CD4-positive, alpha-beta T cell treated with Interleukin-1 beta for 1 hour (primary cell): ENCODE results near the gene WWOX.

ENCODE experiments used
- DNase-seq, 2 donors: peaks; one replicate each; pipeline ENCODE4 v3.0.0-alpha.2; 2020 to 2022

WWOX gene

DNA sequence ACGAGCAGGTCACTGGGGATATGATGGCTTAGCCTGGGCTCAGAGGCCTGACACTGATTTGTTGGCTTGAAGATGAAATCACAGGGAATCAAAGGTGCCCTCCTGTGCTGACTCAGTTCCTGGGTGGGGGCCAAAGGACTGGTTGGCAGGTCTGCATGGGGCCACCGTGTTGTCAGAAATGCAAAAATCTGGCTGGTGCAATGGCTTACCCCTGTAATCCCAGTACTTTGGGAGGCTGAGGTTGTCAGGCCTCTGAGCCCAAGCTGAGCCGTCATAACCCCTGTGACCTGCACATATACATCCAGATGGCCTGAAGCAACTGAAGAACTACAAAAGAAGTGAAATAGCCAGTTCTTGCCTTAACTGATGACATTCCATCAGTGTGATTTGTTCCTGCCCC is 314.2 kb downstream of the WWOX start:
- no peak for DNase-seq

DNA sequence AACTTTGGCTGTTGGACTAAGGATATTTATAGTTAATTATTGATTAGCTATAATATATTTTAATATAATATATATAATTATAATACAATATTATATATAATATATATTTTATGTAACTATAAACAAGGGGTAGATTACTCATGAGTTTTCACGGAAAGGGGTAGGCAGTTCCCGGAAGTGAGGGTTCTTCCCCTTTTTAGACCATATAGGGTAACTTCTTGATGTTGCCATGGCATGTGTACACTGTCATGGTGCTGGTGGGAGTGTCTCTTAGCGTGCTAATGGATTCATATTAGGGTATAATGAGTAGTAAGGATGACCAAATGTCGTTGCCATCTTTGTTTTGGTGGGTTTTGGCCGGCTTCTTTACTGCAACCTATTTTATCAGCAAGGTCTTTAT is 315.6 kb downstream of the WWOX start:
- no peak for DNase-seq

DNA sequence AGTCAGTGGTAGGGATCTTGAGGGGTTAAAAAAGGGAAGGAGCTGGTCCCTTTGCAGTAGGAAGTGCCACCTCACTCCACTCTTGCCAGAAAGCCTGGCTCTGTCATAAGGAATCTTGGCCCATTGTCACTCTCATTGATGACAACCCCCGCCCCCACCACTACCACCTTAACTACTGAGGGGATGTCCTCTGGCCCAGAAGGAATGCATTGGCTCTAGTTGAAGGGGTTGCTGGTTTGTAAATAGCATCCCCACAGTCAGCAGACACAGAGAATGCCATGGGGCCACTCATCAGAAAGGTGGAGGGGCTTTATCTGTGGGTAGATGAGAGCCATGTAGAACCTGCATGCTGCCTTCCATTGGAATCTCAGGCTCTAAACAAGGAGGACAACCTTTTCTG is 316.2 kb downstream of the WWOX start:
- DNase-seq: no peak

DNA sequence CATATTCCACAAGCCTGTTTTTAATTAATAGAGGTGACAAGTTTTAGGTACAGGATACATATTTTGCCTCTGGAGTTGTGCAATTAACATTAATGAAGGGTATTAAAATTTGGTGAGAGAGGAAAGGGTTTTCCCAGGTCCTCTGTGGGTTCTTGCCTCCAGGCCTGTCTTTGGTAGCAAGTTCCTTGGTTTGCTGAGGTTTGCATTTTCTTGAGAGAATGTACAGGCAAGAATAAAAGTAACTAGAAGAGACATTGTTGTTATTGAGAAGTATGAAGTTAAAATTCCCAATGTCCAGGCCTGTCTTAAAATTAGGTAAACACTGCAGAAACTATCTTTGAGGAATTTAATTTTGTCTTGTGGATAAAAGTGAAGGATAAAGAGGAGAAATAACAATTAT is 316.9 kb downstream of the WWOX start:
- no peak for DNase-seq

DNA sequence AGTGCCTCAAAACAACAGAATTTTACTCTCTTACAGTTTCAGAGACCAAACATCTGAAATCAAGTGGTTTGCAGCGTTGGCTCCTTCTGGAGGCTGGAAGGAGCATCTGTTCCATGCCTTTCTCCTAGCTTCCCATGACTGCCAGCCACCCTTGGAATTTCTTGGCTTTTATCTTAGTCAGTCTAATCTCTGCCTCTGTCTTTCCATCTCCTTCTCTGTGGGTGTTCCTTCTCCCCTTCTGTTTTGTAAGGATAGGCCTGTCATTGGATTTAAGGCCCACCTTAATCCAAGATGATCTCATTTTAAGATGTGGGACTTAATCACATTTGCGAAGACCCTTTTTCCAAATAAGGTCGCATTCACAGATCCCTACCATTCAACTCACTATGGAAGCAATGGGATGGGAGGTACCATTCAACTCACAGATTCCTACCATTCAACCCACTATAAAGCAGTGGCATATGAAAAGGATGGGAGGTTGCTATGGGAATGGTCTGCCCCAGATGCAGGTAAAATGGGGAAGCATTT is 321.8 kb downstream of the WWOX start:
- no peak for DNase-seq

DNA sequence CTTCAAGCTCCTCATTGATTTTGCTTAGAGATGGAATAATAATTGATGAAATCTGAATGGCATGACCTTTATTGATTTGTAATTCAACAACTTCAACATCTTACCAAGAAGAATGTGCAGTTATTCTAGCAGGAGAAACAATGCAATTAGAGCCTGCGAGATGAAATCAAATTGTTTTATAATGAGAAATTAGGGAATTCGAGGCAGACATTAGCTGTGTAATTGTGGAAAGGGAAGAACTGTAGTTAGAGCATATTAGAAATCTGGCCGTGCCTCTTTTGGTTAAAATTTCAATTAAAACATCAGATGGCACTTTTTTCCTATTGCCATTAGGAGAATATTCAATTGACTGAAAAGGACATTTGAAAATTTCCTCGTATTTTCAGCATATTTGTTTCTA is 325.8 kb downstream of the WWOX start:
- DNase-seq: no peak

DNA sequence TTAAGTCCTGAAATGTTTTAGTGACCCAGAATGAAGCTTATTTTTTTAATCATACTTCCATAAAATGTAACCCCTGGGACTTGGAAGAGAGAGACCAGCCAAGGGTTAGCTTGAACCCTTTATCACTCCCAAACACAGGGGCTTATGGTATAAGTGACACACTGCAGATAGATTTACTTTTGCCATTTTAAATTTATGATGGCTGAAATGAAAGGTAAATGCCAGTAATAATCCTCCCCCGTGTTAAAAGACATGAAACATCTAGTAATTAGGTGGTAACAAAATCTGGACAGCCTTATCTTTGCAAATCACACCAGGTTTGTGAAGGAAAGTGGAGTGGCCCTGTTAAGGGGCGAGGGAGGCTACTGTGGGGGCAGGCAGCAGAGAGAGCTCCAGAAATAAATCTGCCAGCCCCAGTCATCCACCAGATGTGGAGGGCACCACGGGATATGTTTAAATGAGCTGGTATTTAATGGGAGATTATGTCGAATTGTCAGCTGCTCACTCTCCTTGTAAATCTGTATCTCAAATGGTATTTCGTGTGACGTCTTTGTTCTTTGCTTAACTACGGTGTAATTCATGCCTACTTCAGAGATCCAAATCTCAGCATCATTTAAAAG is 326.5 kb downstream of the WWOX start:
- DNase-seq: no peak

DNA sequence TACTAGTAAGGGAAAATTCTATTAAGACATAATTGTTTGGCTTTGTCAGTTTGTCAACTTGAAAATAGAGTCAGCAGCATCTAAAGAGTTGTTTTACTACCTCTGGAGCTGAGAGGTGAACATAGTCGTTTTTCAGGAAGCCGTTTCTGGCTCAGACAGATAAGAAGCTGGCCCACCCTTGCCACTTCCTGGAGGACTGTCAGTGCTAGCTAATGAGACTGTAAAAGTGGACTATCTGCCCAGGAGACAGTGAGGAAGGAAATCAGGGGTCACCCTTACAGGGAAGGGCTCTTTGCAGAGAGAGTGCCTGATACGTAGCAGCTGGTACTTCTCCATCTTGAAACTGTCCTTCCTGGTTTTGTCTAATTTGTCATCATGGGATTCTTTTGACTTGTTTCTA is 328.7 kb downstream of the WWOX start:
- no peak for DNase-seq

DNA sequence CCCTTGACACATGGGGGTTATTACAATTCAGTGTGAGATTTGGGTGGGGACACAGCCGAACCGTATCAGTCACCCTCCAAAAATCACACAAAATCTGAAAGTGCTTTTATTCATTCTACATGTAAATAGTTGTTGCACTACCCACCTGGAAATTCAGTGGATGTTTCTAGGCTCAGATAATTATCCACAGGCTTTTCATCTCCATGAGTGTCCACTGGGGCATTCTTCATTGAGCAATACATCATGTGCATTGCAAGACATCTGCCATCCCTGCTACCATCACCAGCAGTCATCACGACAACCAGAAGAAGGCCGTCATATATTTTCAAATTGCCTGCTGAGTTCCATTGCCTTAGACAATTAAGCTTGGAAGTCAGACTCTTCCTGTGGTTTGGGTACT is 330.8 kb downstream of the WWOX start:
- DNase-seq: no peak

DNA sequence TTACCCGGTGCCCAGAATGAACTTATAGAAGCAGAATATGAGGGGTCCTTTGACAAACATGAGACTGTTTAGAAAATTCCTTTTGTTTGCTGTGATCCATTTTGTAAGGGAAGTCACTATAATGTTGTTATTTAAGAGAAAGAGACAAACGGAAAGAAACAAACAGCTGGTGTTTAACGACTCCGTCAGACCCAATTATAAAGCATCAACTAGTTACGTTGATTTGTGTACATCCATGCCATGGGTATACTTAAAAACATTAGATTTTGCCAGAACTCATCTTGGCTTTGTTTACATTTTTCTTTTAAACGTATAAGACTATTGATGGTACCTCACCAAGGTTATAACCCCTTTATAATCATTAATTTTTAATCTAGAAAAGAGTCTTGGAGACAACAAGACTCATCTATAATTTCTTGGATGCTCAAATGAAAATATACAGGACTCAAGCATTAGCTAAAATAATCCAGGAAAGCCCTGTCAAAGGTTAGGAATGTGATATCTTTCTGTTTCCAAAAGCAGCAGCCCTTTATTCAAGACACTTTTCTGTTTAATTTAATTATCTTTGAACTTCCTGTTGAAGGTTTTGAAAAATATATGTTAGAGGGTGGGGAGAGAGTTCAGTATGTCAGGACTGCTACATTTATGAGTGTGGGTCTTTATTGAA is 331.7 kb downstream of the WWOX start:
- DNase-seq: no peak

DNA sequence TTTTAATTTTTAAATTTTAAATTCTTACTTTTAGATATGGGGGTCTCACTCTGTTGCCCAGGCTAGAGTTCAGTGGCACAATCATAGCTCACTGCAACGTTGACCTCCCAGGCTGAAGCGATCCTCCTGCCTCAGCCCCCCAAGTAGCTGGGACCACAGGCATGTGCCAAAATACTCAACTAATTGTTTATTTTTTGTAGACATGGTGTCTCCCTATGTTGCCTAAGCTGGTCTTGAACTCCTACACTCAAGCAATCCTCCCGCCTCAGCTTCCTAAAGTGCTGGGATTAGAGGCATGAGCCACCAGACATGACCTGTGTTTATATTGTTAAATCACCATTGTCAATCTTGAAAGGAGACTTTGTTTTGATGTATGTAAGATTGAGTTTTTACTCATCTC is 332.2 kb downstream of the WWOX start:
- no peak for DNase-seq

DNA sequence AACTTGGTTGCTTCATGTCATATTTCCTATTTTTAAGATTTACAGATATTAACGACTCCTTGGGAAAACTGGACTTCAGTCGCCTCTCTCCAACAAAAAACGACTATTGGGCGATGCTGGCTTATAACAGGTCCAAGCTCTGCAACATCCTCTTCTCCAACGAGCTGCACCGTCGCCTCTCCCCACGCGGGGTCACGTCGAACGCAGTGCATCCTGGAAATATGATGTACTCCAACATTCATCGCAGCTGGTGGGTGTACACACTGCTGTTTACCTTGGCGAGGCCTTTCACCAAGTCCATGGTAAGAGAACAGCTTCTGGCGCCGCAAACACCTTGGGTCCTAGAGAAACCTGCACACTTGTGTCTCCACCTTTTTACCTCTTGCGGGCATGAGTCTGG is 333.0 kb downstream of the WWOX start:
- DNase-seq: no peak

DNA sequence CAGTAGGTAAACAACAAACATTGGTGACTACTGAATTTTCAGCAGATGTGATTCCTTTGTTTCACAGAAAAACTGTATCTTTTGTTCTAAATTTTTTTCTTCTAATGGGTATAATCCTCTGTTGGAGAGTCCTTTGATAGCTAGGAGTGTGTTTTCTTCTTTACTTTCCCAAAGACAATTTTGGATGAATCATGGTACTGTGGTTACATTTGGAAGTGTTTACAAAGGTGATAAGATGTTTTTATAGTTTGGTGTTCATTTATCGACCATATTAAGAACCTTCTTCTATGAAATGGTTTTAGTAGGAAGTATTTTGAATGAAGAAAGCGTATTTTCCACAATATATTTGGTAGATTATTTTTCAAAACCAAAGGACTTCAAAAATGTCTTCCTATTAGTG is 333.7 kb downstream of the WWOX start:
- DNase-seq: no peak

DNA sequence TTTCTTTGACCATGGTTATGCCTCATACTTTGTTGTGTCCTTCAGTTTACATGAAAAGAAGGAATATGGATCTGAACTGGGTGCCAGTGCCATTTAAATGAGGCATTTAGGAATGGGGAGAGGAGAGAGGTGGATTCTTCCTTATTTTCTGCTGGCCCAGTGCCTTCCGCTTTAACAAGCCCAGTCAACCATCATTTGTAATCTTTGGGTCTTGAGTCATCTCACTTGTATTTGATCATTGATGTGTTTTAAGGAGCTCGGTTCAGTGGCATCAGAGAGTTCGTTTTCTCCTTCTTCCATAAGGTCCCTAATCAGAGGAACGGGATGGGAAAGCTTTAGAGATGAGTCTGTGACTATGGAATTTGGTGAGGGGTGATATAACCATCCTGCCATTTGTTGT is 334.9 kb downstream of the WWOX start:
- no peak for DNase-seq

DNA sequence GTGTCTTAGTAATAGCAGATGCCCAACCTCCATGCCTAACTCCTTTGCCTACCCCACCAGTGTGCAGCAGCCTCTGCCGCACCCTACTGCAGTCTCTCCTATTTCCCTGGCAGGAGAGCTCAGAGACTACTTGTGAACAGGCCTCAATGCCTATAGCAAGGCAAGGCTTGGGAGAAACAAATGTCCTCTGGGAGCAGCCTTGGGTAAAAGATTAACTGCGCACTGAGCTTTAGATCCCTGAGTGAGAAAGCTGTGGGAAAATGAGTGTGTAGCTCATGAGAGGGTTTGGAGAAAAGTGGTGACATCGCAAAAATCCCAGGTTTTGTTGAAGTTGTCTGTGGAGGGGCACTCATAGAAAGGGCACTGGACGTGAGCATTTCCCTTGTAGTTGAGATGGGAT is 335.8 kb downstream of the WWOX start:
- no peak for DNase-seq

DNA sequence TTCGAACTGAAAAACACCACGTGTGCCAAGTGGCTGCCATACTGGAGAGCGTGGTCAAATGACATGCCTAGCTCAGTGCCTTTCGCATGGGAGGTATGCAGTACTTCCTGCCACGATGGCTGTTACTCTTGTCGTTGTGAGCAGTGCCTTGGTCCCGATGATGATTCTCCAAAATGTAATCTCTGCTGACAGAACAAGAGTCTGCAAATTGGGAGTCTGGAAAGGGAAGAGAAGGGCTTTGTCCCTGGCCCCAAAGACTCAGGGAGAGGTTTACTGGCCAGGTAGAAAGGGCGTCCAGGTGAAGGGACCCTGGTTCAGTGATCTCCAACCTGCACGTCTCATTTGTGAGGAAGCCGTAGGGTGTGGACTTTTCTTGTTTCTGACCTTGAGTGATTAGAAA is 336.6 kb downstream of the WWOX start:
- DNase-seq: no peak

DNA sequence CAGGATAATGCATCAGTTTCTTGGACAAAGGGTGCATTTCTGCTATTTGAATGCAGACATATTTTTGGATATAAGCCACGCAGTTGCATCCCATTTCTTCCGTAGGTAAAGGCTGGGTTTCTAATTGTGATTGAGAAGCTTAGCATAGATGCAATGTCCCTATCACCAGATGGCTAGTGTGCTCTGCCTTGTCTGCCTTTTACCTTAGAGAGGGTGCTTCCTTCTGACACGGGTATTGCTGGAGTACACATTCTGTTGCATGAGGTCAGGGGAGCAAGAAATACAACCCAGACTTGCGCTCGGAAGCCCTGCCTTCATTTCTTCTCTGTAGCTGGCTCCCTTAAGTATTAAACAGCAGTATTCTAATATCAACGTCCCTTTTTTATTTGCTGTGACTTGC is 337.4 kb downstream of the WWOX start:
- DNase-seq: no peak

DNA sequence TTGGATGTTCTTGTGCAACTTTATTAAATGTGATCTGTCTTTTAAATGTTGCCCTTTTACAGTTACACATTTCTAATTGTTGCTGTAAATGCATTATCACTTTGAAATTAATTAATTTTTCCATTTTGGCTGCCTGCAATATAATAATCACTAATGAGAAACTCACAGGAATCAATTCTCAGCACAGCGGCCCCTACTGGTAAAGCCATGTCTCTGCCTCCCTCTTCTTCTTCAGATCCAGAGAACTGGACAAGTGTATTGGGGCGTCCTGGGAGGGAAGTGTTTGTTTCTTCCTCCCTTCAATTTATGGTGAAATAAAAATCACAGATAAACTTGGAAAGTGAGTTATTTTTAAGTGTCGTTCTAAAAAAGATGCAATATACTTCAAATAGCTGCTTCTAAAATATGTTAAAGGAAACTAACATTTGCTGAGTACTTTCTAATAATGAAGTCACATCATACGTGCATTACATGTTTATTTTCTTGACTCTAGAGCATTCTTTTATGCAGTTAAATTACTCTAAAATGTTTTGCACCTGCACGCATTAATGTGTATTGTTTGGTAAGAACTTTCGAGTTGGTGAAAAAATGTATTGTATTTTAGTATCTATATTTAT is 338.0 kb downstream of the WWOX start:
- DNase-seq: peak; percentile 11 to 28

DNA sequence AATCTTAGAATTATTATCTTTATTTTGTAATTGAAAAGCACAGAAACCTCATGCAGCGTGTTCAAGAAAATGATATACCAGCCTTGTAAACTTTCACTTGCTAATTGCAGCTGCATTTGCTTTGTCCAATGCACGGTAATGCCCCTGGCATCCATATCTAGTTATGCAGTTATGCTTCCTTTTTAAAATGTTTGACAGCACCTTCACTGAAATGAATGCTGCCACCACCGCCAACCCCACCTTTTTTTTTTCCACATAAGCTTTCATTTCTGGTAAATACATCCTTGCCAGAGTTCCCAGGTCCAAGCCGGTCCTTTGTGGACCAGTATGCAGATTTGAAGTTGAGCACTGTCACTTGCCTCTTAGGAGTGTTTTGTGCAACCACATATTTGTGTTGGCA is 338.8 kb downstream of the WWOX start:
- no peak for DNase-seq

DNA sequence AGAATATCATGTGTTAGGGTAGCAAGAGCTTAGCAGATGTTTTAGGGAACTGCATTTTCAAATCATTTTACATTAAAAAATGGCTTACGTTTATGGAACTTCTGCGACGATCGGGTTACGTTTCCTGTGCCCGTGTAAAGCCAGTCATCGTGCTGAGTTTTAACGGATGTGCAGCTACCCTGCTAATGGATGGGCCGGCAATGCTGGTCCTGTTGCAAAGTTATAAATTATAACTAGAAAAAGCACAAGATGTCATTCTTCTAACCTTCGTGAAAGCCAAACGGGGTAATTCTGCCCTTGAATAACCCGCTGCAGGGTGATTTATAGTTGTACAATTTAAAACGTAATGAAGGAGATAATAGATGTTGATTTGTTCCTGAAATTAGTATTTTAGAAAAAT is 339.2 kb downstream of the WWOX start:
- no peak for DNase-seq

DNA sequence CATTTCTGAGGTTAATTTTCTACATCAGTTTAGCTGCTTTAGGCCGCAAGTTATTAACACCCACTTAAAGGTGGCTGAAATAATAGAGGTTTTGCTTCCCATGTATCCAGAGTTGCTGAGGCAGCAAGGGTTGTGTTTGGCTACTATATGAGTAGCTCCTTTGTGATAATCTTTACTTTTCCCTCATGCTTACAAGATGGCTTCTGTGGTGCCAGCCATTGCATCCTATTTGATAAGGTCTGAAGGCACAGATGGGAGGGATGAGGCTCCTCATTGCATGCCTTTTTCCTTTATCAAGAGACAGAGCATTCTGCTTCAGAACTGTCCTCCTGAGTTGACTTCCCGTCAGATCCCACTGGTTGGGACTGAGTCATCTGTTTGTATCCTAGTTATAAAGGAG is 340.2 kb downstream of the WWOX start:
- no peak for DNase-seq

DNA sequence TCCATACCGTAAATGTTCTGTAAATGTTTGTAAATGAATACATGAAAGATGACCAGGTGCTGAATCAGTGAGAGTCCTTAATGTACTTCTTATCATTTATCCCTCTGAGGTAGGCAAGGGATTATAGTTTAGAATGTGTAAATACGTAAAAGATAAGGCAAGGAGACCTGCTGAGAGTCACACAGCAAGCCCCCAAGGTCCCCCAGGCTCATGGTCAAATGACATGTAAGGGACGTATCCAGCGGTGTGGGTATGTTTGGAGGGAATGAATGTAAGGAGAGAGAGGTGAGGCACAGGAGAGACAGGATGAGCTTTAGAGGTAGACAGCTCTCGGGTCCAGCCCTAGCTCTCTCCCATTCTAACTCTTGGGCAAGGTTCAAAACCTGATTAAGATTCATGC is 341.8 kb downstream of the WWOX start:
- DNase-seq: no peak

DNA sequence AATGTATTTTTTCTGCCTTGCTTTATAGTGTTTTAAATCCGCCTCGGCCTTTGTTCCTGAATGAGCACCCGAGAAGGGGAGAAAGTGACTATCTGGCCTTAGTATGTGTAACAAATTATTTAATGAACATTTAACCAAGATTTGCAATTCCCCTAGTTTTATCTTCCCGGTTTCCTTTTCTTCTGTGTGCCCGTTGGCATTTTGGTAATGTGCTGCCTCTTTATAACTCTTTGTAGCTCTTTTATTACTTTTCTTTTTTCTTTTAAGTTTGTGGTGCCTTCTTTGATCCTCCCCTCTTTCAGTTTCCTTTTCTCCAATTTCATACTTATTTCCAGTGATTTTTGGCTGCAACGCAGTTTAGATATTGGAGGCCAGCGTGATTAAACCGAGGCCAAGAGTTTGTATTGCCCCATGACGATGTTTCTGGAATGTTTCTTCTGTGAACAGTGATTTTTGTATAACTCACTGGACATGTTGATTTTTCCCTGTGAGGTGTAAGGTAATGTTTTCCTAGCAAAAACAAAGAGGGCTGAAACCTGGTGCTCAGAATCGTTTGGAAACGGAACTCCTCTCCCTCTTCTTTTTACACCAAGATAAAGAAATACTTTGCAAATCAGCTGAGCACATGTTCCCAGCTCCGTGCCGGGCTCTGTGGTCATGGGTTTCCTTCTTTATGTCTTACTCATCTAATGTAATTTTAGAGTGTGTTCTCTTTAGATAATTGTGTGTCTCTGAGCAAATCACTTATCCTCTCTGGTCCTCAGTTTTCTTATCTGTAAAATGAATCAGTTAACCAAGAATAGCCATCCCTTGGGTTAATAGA is 344.3 kb downstream of the WWOX start:
- DNase-seq: no peak

DNA sequence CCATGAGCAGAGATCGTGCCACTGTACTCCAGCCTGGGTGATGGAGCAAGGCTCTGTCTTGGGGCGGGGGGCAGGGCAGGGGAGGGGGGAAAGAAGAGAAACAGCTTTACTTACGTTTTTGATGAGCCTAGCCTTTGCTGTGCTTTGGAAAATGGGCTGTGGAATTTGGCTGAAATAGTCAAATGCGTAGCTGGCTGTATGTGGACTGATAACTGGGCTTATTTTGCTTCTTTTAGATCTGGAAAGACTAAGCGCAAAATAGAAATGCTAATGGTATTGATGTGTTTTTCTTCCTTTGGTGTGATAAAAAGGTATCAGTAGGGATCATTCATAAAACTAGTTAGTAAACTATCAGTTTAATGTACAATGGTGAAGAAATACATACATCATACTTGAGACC is 346.4 kb downstream of the WWOX start:
- no peak for DNase-seq
